Mesendoderm (in vitro differentiated cells): Measurements from ENCODE around the gene TBC1D14.
A peak's percentile ranks its signal among the peaks of the same experiment; 100 is the strongest.

Source experiments
- DNase-seq: peaks from one replicate; pipeline ENCODE4 v3.0.0; 2013
- H2AK5ac ChIP-seq: 2 replicates; pipeline ENCODE4 v1.6.1; 2013; ENCODE audit warnings: low read length, inconsistent platforms
- H2BK120ac ChIP-seq: 2 replicates; pipeline ENCODE4 v1.6.1; 2013; ENCODE audit warnings: low read depth, mild to moderate bottlenecking, low read length, moderate library complexity, mixed read lengths
- H2BK15ac ChIP-seq: replicated peaks from 2 replicates; pipeline ENCODE4 v1.6.1; 2013; ENCODE audit warnings: low read depth, mild to moderate bottlenecking, moderate library complexity
- H2BK5ac ChIP-seq: 2 replicates; pipeline ENCODE4 v1.6.1; 2013; ENCODE audit warnings: low read length, inconsistent platforms
- H3K18ac ChIP-seq: 2 replicates; pipeline ENCODE4 v1.6.1; 2013; ENCODE audit warnings: mild to moderate bottlenecking, low read length, mixed read lengths
- H3K23ac ChIP-seq: one replicate; pipeline ENCODE4 v1.6.1; 2013; ENCODE audit warnings: low read length
- H3K27ac ChIP-seq: 2 replicates; pipeline ENCODE4 v1.5.1; 2013; ENCODE audit warnings: low read depth, mild to moderate bottlenecking, inconsistent platforms, low read length, moderate library complexity
- H3K27me3 ChIP-seq: 2 replicates; pipeline ENCODE4 v1.6.1; 2013; ENCODE audit warnings: low read length, control low read depth, mild to moderate bottlenecking, inconsistent platforms; ENCODE audit not compliant: insufficient read depth, poor library complexity
- H3K36me3 ChIP-seq: 2 replicates; pipeline ENCODE4 v1.6.1; 2013; ENCODE audit warnings: low read length, inconsistent platforms; ENCODE audit not compliant: control insufficient read depth, insufficient read depth
- H3K4ac ChIP-seq: one replicate; pipeline ENCODE4 v1.6.1; 2013; ENCODE audit warnings: low read depth, mild to moderate bottlenecking, low read length, moderate library complexity
- H3K4me1 ChIP-seq: 2 replicates; pipeline ENCODE4 v1.6.1; 2013; ENCODE audit warnings: low read depth, low read length, inconsistent platforms; ENCODE audit not compliant: control insufficient read depth
- H3K4me2 ChIP-seq: 2 replicates; pipeline ENCODE4 v1.6.1; 2013; ENCODE audit warnings: low read length
- H3K4me3 ChIP-seq: 2 replicates; pipeline ENCODE4 v1.5.1; 2013; ENCODE audit warnings: mild to moderate bottlenecking, low read length
- H3K56ac ChIP-seq: one replicate; pipeline ENCODE4 v1.6.1; 2013; ENCODE audit warnings: low read length
- H3K79me1 ChIP-seq: 2 replicates; pipeline ENCODE4 v1.6.1; 2013; ENCODE audit warnings: low read length, inconsistent platforms
- H3K79me2 ChIP-seq: 2 replicates; pipeline ENCODE4 v1.6.1; 2013; ENCODE audit warnings: mild to moderate bottlenecking, low read length; ENCODE audit not compliant: control insufficient read depth, insufficient read depth
- H3K9ac ChIP-seq: 2 replicates; pipeline ENCODE4 v1.6.1; 2013; ENCODE audit warnings: low read length, inconsistent platforms
- H4K5ac ChIP-seq: one replicate; pipeline ENCODE4 v1.6.1; 2013; ENCODE audit warnings: low read length
- H4K8ac ChIP-seq: one replicate; pipeline ENCODE4 v1.6.1; 2013; ENCODE audit warnings: low read depth, mild to moderate bottlenecking, control low read depth, low read length, moderate library complexity
- WGBS: extraction: QIAGEN DNeasy Blood & Tissue Kit; methylation state at CpG from one replicate; pipeline ENCODE4 v1.1.7; 2013; ENCODE audit warnings: low lambda C conversion rate, missing lambda C conversion rate; ENCODE audit not compliant: insufficient coverage; ENCODE audit errors: extremely low coverage; 5-methylcytosine and 5-hydroxymethylcytosine counted together

The TBC1D14 gene

DNA sequence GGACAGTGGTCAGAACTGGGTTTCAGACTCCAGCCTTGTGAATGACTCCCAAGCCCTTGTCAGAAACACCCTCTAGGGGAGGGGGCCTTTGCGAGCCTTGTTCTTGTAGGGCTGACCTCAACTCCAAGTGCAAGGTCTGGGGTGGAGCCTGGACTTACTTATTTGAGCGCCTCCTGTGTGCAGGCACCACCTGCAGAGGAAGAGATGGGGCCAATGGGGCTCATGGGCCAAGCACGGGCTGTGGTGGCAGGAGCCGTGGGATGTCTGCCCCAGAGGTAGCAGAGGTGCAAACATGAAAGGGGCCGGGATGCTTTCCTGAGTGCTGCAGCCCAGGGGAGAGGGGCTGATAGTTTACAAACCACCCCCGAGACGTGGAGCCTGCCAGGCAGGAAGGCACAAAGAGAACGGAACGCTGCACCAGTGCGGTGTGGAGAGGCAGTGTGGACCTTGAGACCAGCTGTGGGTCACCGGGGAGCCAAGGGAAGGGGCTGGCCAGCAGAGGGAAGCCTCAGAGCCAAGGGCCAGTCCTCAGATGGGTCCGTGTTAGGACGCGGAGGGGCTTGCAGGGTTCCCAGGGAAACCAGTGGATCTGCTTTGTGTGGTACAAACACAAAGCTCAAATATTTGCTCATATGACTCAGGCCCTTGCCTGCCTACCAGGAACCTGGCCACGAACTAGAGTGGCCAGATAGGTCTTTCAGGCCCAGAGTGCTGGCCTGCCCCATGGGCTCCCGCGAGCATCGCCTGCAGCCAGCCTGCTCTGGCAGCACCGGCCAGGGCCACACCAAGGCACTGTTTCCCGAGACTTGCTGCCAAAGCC is 124.8 kb downstream of the TBC1D14 start:
- Histone ChIP-seq H3K9ac (no peak overlapping the region), H3K27me3 (no peaks in the 10 kb centered on the region), H3K79me2 (no peaks in the 10 kb centered on the region), H3K23ac (no peak overlapping the region), H2AK5ac (no peak overlapping the region), H3K4me1 (no peaks in the 10 kb centered on the region), H3K4ac (no peak overlapping the region), H3K18ac (no peak overlapping the region), H2BK15ac (no peak overlapping the region), H3K79me1 (no peaks in the 10 kb centered on the region), H3K56ac (no peak overlapping the region), H3K36me3 (no peaks in the 10 kb centered on the region), H3K27ac (no peak overlapping the region), H3K4me2 (no peak overlapping the region), H3K4me3 (no peak overlapping the region), H2BK5ac (no peak overlapping the region), H4K8ac (no peak overlapping the region), H2BK120ac (no peak overlapping the region), H4K5ac (no peak overlapping the region)
- WGBS: no CpG with 5 or more reads among the region's 20 CpGs
- DNase-seq: peak; percentile 37

DNA sequence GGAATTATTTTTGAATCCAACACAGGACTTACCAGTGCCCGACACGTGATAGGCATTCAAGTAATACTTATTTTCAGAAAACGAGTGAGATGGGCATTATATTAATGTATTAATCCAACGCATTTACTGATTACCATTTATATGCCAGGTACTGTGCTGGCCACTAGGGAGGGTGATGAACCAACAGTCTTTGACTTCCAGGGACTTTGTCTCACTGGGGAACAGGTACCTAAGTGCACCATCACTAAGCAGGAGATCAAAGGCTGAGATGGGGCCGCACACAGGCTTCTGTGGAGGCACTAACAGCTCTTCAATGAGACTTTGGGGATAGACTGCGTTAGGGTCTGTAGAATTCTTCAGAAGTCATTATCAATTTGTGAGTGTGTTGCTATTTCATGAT is 127.8 kb downstream of the TBC1D14 start:
- no CpG with 5 or more reads among the region's 6 CpGs for WGBS
- Histone ChIP-seq H4K5ac (no peak overlapping the region), H2AK5ac (no peak overlapping the region), H3K4me3 (no peak overlapping the region), H3K4me2 (no peak overlapping the region), H3K79me1 (no peaks in the 10 kb centered on the region), H3K27ac (no peak overlapping the region), H3K27me3 (peaks cover 6% of the 10 kb centered on the region), H3K4ac (no peak overlapping the region), H3K23ac (no peak overlapping the region), H2BK120ac (no peak overlapping the region), H3K4me1 (no peaks in the 10 kb centered on the region), H4K8ac (no peak overlapping the region), H3K36me3 (no peaks in the 10 kb centered on the region), H2BK5ac (no peak overlapping the region), H3K9ac (no peak overlapping the region), H3K56ac (no peak overlapping the region), H2BK15ac (no peak overlapping the region), H3K18ac (no peak overlapping the region), H3K79me2 (no peaks in the 10 kb centered on the region)
- DNase-seq: no peak

DNA sequence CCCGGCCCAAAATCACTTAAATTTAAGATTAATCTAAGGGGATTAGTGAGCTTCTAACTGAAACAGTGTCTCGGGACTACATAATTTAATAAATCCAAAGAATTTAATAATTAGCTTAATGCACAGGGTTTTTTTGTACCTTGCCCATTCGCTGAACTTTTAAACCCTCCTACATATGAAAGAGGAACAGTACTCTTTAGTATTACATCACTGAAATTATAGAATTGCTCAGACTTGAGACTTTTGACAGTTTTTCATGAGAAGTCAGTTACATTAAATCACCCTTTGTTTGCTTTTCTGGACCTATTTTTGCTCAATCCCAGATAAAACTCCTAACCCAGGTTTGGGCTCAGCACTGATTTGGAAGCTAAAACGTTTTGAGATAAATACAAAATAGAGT is 131.1 kb downstream of the TBC1D14 start:
- no peak overlapping the region for H2BK5ac ChIP-seq
- no peak overlapping the region for H3K27ac ChIP-seq
- no peak overlapping the region for H4K8ac ChIP-seq
- H3K79me2 ChIP-seq: peaks cover 15% of the 10 kb centered on the region
- H3K79me1 ChIP-seq: peaks cover 16% of the 10 kb centered on the region
- no peak overlapping the region for H3K4me3 ChIP-seq
- peaks cover 2% of the 10 kb centered on the region for H3K4me1 ChIP-seq
- H2BK15ac ChIP-seq: no peak overlapping the region
- H3K36me3 ChIP-seq: no peaks in the 10 kb centered on the region
- H2BK120ac ChIP-seq: no peak overlapping the region
- no peak overlapping the region for H3K4me2 ChIP-seq
- H3K4ac ChIP-seq: no peak overlapping the region
- H4K5ac ChIP-seq: no peak overlapping the region
- H3K23ac ChIP-seq: no peak overlapping the region
- no peak overlapping the region for H2AK5ac ChIP-seq
- H3K9ac ChIP-seq: no peak overlapping the region
- no peak for DNase-seq
- WGBS: no CpG with 5 or more reads among the region's 4 CpGs
- no peak overlapping the region for H3K56ac ChIP-seq
- H3K27me3 ChIP-seq: peaks cover 6% of the 10 kb centered on the region
- H3K18ac ChIP-seq: no peak overlapping the region

DNA sequence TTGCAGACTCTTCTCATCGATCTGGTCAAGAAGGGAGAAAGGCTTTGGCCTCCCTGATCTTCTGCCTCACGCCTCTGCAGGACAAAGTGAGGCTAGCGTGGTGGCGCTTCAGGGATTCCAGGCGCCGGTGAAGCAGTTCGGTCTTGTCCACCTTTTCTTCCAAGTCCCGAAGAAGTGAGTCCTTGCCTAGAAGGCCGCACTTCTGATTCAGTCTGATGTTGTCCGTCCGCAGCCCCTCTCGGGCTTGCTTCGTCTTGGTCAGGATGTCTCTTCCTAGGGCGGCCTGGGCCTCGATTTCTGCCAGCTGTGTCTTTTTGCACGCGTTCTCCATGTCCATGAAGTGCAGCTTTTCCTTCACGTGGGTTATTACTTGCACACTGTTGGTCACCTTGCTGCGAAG is 131.6 kb downstream of the TBC1D14 start:
- Histone ChIP-seq H3K79me1 (peaks cover 18% of the 10 kb centered on the region), H3K79me2 (peaks cover 19% of the 10 kb centered on the region), H3K23ac (no peak overlapping the region), H3K56ac (no peak overlapping the region), H2BK120ac (no peak overlapping the region), H2AK5ac (no peak overlapping the region), H4K5ac (no peak overlapping the region), H3K4ac (no peak overlapping the region), H2BK15ac (no peak overlapping the region), H3K18ac (no peak overlapping the region), H3K4me1 (peaks cover 2% of the 10 kb centered on the region), H2BK5ac (no peak overlapping the region), H3K36me3 (no peaks in the 10 kb centered on the region), H3K9ac (no peak overlapping the region), H3K27ac (no peak overlapping the region), H3K4me3 (no peak overlapping the region), H3K4me2 (no peak overlapping the region), H3K27me3 (peaks cover 6% of the 10 kb centered on the region), H4K8ac (no peak overlapping the region)
- no peak for DNase-seq
- no CpG with 5 or more reads among the region's 19 CpGs for WGBS

DNA sequence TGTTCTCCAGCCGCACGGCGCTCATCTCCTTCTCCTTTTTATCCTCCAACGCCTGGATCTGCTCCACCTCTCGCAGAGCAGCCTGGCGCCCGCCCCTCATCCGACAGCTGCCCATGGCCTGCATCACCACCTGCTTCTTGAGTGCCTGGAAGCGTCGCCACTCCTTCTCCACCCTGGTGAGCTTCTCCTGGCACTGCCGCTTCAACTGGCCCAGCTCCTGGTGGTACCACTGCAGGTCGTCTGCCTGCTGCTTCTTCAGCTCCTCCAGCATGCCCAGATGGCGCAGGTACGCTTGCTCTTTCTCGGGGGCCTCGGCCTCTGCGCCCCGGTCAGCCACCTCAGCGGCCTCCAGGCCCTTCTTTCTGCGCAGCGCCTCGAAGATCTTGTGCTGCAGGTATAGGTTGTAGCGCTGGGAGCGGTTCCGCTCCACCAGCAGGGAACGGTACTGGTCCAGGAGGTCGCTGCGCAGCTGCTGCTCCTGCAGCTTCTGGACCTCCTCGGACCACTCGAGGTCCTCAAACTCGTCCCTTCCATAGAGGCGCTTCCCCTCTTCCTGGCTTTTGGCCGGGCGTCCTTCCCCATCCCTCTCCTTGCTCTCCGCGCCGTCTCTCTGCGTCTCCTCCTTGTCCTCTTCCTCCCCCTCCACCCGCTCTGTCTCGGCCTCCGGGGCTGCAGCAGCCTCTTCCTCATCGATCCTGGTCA is 132.3 kb downstream of the TBC1D14 start:
- H3K4me1 ChIP-seq: peaks cover 2% of the 10 kb centered on the region
- H2BK5ac ChIP-seq: no peak overlapping the region
- H3K36me3 ChIP-seq: no peaks in the 10 kb centered on the region
- H2AK5ac ChIP-seq: no peak overlapping the region
- no peak overlapping the region for H2BK120ac ChIP-seq
- peaks cover 6% of the 10 kb centered on the region for H3K27me3 ChIP-seq
- peak overlapping the region; percentile 45 for H3K56ac ChIP-seq
- peaks cover 22% of the 10 kb centered on the region for H3K79me1 ChIP-seq
- no peak overlapping the region for H3K4me3 ChIP-seq
- H3K23ac ChIP-seq: no peak overlapping the region
- no peak overlapping the region for H3K18ac ChIP-seq
- peaks cover 25% of the 10 kb centered on the region for H3K79me2 ChIP-seq
- peak overlapping the region; percentile 36 for H3K9ac ChIP-seq
- peak overlapping the region; percentile 91 for H3K4me2 ChIP-seq
- H3K27ac ChIP-seq: no peak overlapping the region
- no peak overlapping the region for H4K5ac ChIP-seq
- H3K4ac ChIP-seq: no peak overlapping the region
- H2BK15ac ChIP-seq: no peak overlapping the region
- H4K8ac ChIP-seq: no peak overlapping the region
- no CpG with 5 or more reads among the region's 42 CpGs for WGBS
- no peak for DNase-seq
